Activated CD8-positive, alpha-beta T cell treated with anti-CD3 and anti-CD28 coated beads, Interleukin-2, amount 10 ng/mL, durations not matched to agents 7 days and 5 days (primary cell): ENCODE measurements around the gene PDZK1IP1. TPM values are rescaled to one million over a fixed set of nuclear protein-coding genes. Genes with fewer than 3 reads are reported as not detected.

ENCODE experiments used
- ATAC-seq: fragments of 150-1000 bp; cut with Tn5 transposase; one replicate; pipeline ENCODE4 v1.10.0; 2021; ENCODE audit warnings: moderate library complexity
- CTCF ChIA-PET: fragments of 350-600 bp; sonication (Branson Sonifier 250); formaldehyde crosslinking; loops from one replicate; lab custom pipeline; 2021; ENCODE audit warnings: antibody characterized with exemption; lab: Charles Lee
- POLR2A ChIA-PET: fragments of 350-600 bp; sonication (Branson Sonifier 250); formaldehyde crosslinking; loops from one replicate; lab custom pipeline; 2021; ENCODE audit warnings: antibody characterized with exemption; lab: Charles Lee
- DNase-seq: peaks from one replicate; pipeline ENCODE4 v3.0.0-alpha.2; 2020
- H3K27ac Mint-ChIP-seq: one replicate; pipeline ENCODE4 v1.8.0; 2021; ENCODE audit warnings: mild to moderate bottlenecking, mixed read lengths
- H3K27me3 Mint-ChIP-seq: one replicate; pipeline ENCODE4 v1.8.0; 2021; ENCODE audit warnings: low read depth, mixed read lengths
- H3K36me3 Mint-ChIP-seq: one replicate; pipeline ENCODE4 v1.8.0; 2021; ENCODE audit warnings: low read depth, mixed read lengths
- H3K4me1 Mint-ChIP-seq: one replicate; pipeline ENCODE4 v1.8.0; 2021; ENCODE audit warnings: low read depth, mixed read lengths
- H3K4me3 Mint-ChIP-seq: one replicate; pipeline ENCODE4 v1.8.0; 2021; ENCODE audit warnings: mild to moderate bottlenecking, mixed read lengths
- H3K9me3 Mint-ChIP-seq: one replicate; pipeline ENCODE4 v1.8.0; 2022; ENCODE audit warnings: mixed read lengths; ENCODE audit not compliant: insufficient read depth
- total RNA-seq, 2 experiments: library from RNA; stranded (reverse); gene quantifications; one replicate each; pipeline ENCODE4 v1.2.3, GENCODE V29; 2021

PDZK1IP1 gene
- total RNA-seq, 2 experiments from 2014 or later, result not detected

DNA sequence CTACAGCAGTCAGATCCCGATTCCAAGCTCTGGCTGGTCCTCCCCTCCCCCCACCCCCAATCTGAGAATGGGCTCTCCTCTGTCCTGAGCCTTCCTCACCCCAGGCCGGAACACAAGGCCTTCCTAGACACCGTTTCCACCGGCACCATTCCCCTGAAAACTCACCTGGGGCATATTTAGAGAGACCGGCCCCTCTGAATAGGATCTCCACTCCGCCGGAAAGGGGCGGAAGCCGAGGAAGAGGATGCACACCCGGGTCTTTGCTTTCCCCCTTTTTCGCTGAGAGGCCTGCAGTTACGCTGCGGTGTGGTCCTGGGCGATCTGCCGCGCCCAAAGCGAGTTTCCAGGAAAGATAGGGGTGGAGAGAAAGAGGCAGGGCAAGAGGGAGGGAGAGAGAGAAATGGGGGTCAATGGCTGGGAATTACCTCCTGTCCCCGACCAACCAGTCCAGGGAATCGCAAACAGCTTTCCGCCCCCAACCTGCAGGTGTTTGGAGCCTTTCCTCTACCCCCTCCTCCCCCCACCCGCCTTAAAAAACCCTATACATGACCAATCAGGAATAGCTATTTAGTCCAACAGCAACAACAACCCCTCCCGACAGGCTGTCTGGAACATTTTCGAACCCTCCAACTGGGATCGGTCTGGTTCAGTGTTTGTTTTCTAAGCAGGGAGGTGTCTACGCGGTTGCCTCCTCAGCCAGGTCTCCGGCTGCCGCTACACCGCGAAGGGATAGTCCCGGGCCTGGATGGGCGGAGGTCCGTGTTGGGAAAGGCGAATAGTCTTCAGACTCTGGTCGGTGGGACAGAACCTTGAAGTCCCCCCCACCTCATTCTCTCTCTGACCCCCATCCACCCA lies 39.4 kb upstream of the PDZK1IP1 start:
- H3K4me1 Mint-ChIP-seq, result peaks cover 32% of the 10 kb centered on the region
- H3K27ac Mint-ChIP-seq, result no peak overlapping the region
- DNase-seq (no peak), ATAC-seq (no peak)
- H3K9me3 Mint-ChIP-seq, result no peaks in the 10 kb centered on the region
- H3K27me3 Mint-ChIP-seq, result peaks cover 82% of the 10 kb centered on the region
- H3K4me3 Mint-ChIP-seq, result no peak overlapping the region
- ChIA-PET POLR2A (no interaction called here), CTCF (no interaction called here)
- no peaks in the 10 kb centered on the region for H3K36me3 Mint-ChIP-seq

DNA sequence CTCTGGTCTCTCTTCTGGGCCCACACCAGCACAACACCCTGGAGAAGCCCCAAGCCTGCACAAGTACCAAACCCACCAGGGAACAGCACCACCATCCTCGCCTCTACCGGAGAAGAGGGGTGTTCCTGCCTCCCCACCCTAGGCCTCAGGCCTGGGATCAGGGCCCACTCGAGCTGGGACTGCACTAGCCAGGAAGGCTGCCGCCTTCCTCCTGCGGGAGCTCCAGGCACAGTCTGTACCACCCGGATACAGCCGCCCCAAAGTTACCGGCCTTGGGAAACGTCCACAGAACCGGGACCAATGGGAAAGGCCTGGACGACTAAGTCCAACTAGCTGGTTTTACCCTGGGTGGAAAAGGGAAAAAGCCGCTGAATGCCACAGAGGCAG lies 38.8 kb upstream of the PDZK1IP1 start:
- ATAC-seq (no peak), DNase-seq (no peak)
- POLR2A ChIA-PET, result no interaction called here
- no peaks in the 10 kb centered on the region for H3K9me3 Mint-ChIP-seq
- no peaks in the 10 kb centered on the region for H3K36me3 Mint-ChIP-seq
- H3K4me1 Mint-ChIP-seq, result peaks cover 32% of the 10 kb centered on the region
- CTCF ChIA-PET, result no interaction called here
- no peak overlapping the region for H3K4me3 Mint-ChIP-seq
- no peak overlapping the region for H3K27ac Mint-ChIP-seq
- peaks cover 76% of the 10 kb centered on the region for H3K27me3 Mint-ChIP-seq

DNA sequence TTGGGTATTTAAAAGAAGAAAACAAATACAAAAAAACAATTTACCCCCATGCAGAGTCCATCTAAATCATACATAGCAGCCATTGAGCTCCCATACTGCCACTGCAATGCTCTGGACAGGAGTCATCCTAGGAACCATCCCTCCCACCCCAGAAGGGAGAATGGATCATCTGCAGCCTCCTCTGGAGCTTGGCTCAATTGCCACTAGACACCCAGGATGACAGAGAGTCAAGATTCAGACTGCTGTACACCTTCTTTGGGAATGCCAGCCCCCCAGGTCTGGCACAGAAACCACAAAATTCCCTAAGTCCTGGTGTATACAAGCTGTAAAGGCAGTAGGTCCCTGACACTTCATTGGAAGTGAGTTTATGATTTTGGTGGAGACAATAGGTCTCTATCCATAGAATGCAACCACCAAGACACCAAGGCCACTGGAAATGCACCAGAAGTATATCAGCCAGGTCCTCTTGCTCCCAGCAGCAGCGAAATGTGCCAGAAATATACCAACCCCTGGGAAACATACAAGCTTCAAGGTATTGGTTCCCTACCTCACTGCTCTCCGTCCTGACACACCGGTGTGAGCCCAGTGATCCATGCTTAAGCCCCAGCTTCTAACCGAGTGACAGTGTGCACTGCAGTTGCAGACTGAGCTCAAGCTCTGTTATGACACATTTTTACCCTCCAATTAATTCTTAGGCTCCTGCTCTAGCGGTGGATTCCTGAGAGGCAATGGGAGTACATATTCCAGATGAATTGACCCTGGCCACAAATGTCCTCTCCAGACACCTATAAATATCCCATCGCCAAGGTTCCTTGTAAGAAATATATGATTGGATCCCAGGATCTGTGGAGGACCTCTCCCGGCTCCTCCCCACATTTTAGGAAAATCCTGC lies 37.8 kb upstream of the PDZK1IP1 start:
- DNase-seq, result no peak
- ChIA-PET POLR2A (no interaction called here), CTCF (interaction anchor here (1.7 to 2.3 kb wide), 3 partner anchors 35 to 210 kb away, joined by 8 to 11 read pairs (median 8); no protein-coding TSS in a partner anchor)
- Mint-ChIP-seq H3K4me1 (peaks cover 30% of the 10 kb centered on the region), H3K9me3 (no peaks in the 10 kb centered on the region), H3K27ac (no peak overlapping the region), H3K4me3 (no peak overlapping the region), H3K27me3 (peaks cover 66% of the 10 kb centered on the region), H3K36me3 (no peaks in the 10 kb centered on the region)
- no peak for ATAC-seq

DNA sequence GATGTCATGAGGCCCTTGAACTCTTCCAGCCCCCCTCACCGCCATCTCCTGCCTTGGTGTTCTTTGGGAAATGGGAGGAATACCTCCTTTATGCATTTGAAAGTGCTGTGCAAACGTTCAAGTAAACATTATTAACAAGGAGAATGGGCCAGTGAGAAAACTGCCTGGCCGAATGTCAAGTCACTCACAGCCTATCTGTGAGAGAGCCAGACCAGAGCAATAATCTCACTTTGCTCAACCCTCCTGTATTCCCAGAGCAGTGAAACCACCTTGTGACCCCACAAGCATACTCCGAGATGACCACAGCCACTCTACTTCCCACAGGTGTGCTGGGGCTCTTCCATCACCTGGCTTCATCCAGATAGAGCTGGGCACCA lies 37.0 kb upstream of the PDZK1IP1 start:
- H3K4me1 Mint-ChIP-seq, result peaks cover 26% of the 10 kb centered on the region
- ChIA-PET CTCF (interaction anchor here (1.7 to 2.3 kb wide), 3 partner anchors 34 to 210 kb away, joined by 8 to 11 read pairs (median 8); no protein-coding TSS in a partner anchor), POLR2A (interaction anchor here (0.6 kb wide), 1 partner anchor 9 kb away, joined by 3 read pairs; no protein-coding TSS in a partner anchor)
- DNase-seq (no peak), ATAC-seq (no peak)
- no peaks in the 10 kb centered on the region for H3K36me3 Mint-ChIP-seq
- peaks cover 61% of the 10 kb centered on the region for H3K27me3 Mint-ChIP-seq
- no peak overlapping the region for H3K27ac Mint-ChIP-seq
- H3K9me3 Mint-ChIP-seq, result no peaks in the 10 kb centered on the region
- H3K4me3 Mint-ChIP-seq, result no peak overlapping the region

DNA sequence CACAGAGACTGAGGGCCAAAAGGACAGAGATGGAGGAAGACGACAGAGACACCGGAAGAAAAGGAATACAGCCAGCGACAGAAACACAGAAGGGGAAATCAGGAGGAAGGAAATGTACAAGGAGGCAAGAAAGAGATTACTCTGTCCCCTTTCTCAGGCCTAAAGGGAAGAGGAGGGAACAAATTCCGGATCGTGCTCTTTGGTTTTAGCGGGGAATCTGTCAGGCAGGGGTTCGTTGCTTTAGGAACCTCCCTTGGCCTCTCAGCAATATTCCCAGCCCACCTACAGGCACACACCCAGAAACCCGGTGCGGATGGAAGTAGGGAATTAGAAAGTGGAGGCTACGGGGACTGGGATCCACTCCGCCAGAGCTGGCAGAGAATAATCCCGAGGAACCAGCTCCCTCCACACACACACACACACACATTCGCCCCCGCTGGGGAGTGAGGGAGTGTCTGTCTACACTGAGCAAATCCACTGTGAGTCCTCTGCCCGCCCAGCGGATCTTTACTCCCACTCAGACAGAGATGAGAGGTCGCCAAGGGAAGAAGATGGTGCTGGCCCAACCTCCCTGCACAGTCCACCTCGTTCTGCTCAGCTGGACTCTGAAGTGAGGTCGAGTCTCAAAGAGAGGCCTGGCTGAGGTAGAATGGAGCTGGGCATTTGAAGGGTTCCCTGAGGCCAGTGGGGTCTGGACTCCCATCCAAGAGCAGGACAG lies 36.4 kb upstream of the PDZK1IP1 start:
- ChIA-PET CTCF (interaction anchor here (1.7 to 2.3 kb wide), 3 partner anchors 34 to 211 kb away, joined by 8 to 11 read pairs (median 8); no protein-coding TSS in a partner anchor), POLR2A (interaction anchor here (0.6 kb wide), 1 partner anchor 9 kb away, joined by 3 read pairs; no protein-coding TSS in a partner anchor)
- ATAC-seq (no peak), DNase-seq (no peak)
- Mint-ChIP-seq H3K27me3 (peaks cover 57% of the 10 kb centered on the region), H3K27ac (no peak overlapping the region), H3K4me3 (no peak overlapping the region), H3K9me3 (no peaks in the 10 kb centered on the region), H3K4me1 (peaks cover 21% of the 10 kb centered on the region), H3K36me3 (no peaks in the 10 kb centered on the region)

DNA sequence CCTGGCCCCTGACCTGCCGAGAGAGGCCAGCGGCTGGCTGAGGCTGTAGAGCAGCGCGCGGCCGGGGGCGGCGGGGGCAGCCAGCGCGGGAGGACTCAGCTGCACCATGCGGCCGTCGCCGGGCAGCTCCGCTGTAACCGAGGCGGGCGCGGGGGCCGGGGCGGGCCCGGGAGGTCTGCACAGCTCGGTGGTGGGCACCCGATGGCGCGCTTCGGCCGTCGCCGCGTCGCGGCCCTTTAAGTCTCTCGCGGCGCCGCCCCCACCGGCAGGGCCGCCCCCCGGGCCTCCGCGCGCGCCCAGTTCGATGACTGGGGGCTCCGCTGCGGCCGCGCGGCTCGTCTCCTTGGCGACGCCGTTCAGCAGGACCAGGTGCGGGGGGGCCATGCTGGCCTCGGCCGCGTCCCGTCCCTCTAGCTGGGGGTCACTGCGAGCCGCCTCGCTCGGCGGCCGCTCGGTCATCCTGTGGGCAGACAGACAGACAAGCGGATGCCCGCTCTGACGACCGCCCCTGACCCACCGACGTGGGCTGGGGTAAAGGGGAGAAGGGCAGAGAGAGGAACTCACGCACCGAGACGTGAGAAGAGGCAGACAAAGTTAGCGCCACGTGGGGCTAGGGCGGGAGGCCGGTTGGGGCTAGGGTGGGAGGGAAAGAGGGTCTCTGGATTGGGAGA lies 35.7 kb upstream of the PDZK1IP1 start:
- POLR2A ChIA-PET, result no interaction called here
- CTCF ChIA-PET, result interaction anchor here (2.3 kb wide), 1 partner anchor 47 kb away, joined by 8 read pairs; no protein-coding TSS in a partner anchor
- H3K4me3 Mint-ChIP-seq, result no peak overlapping the region
- DNase-seq, result no peak
- H3K9me3 Mint-ChIP-seq, result no peaks in the 10 kb centered on the region
- H3K27me3 Mint-ChIP-seq, result peaks cover 55% of the 10 kb centered on the region
- peaks cover 14% of the 10 kb centered on the region for H3K4me1 Mint-ChIP-seq
- no peak overlapping the region for H3K27ac Mint-ChIP-seq
- no peaks in the 10 kb centered on the region for H3K36me3 Mint-ChIP-seq
- ATAC-seq, result peak; percentile 44

DNA sequence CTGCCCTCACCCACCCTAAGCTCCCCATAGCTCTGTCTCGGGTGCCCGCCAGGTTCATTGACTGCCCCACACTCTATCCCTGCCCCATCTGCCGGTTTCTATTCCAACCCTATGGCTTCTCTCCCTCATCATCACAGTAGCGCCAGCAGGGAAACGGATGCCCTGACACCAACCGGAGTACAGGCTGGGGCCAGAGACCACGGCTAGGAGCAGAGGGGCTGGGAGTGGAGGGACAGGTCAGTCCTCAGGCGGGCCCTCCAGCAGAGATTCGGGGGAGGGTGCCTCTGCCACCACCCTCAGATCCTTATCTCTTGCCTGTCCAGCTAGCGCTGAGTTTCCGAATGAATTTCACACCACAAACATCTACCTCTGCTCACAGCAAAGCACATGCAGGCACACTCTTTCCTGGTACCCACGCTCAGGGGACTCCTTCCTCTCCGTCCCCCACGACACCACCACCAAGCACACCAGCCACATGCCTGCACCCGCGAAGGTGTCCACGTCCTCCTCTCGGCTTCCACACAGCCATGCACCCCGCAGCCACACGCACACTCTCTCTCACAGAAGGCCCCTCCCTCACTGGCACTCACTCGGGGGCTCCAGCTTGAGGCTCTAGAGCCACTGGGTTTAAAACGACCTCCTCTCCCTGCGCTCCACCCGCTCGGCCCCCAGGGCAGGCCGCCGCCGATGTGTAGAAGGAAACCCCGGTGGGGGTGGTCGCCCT lies 35.0 kb upstream of the PDZK1IP1 start:
- POLR2A ChIA-PET, result no interaction called here
- peak; percentile 32 for ATAC-seq
- no peak overlapping the region for H3K27ac Mint-ChIP-seq
- CTCF ChIA-PET, result no interaction called here
- H3K36me3 Mint-ChIP-seq, result no peaks in the 10 kb centered on the region
- H3K9me3 Mint-ChIP-seq, result no peaks in the 10 kb centered on the region
- no peak for DNase-seq
- H3K4me3 Mint-ChIP-seq, result no peak overlapping the region
- peaks cover 7% of the 10 kb centered on the region for H3K4me1 Mint-ChIP-seq
- H3K27me3 Mint-ChIP-seq, result peaks cover 48% of the 10 kb centered on the region

DNA sequence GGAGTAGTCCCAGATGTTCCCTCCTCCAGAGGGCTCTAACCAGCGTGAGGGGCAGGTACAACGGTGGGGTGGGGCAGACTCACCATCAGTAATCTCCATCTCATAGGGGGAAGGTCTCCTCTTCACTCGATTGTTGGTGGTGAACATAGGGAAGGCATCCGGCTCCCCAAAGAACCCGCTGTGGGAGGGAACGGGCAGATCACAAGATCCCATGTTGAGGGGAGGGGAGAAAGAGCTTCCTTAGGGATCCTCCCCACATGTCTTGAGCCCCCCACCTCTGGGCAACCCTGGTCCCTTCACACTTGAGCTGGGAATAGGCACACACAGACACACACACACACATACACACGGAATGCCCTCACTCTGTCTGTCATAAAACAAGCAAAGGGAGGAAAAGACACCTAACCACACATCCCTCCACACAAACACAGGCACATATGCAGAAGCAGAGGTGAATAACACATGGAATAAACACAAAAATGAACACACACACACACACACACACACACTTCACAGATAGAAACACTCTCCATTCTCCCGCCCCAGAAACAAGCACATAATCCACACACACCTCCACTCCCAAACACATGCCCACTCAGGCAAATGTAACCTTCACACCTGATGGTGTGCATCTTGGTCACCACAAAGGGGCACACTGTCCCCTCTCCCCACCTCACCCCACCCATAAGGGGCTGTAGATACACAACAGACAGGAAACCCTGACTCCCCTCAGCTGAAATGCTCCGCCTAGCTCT lies 34.3 kb upstream of the PDZK1IP1 start:
- Mint-ChIP-seq H3K36me3 (no peaks in the 10 kb centered on the region), H3K27me3 (peaks cover 41% of the 10 kb centered on the region), H3K4me3 (no peak overlapping the region), H3K27ac (no peak overlapping the region), H3K4me1 (peaks cover 3% of the 10 kb centered on the region), H3K9me3 (no peaks in the 10 kb centered on the region)
- CTCF ChIA-PET, result no interaction called here
- POLR2A ChIA-PET, result no interaction called here
- no peak for ATAC-seq
- no peak for DNase-seq

DNA sequence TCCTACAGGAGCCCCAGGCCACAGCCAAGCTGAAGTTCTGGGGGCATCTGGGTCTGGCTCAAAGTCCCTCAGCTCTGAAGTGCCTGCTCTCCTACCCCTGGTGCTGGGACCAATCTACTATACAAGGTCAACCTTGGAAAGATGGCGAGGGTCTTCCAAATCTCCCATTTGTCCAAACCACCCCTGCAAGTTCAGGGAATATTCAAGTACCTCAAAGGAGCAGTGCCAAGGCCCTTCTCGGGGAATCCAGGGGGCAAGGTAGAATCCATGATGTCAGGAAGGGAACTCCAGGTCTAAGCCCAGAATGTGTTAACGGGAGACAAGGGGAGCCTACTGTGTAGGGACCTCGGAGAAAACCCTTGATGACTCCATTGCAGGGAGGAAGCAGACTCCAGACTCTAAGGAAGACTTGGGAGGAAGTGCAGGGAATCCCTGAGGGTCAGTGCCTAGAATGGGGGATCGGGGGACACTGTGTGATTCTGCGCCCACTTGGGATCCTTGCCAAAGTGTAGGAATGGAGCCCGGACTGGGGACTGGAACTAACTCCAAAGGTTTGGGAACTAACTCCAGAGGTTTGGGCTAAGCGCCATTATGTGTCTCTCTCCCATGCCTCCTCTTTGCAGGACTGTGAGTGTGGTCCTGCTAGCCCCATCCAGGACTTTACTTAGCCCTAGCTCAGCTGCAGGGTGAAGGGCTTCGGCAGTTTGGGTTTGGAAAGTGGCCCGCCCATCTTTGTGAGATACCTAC lies 33.5 kb upstream of the PDZK1IP1 start:
- no peaks in the 10 kb centered on the region for H3K9me3 Mint-ChIP-seq

More for the DNA sequence above, 33.5 kb upstream of the PDZK1IP1 start:
- no peak for ATAC-seq
- ChIA-PET CTCF (no interaction called here), POLR2A (no interaction called here)
- no peak overlapping the region for H3K4me3 Mint-ChIP-seq
- no peak overlapping the region for H3K27ac Mint-ChIP-seq
- peaks cover 34% of the 10 kb centered on the region for H3K27me3 Mint-ChIP-seq
- H3K4me1 Mint-ChIP-seq, result peaks cover 2% of the 10 kb centered on the region
- H3K36me3 Mint-ChIP-seq, result no peaks in the 10 kb centered on the region
- no peak for DNase-seq
